GM12873 (cell line): ENCODE data around the gene RAD1.

ENCODE experiments used
- TF ChIP-seq, protein P1 (sequence below): IDR thresholded peaks from 2 replicates; pipeline ENCODE4 v1.5.1; 2012; ENCODE audit warnings: low read depth, mild to moderate bottlenecking, moderate library complexity, low read length, control low read depth; ENCODE audit not compliant: insufficient read depth; ENCODE audit errors: missing control alignments

RAD1 gene

GRCh38 chr5:34866989-34867471, 48.3 kb downstream of the RAD1 start:
- TF ChIP-seq, protein P1, sequence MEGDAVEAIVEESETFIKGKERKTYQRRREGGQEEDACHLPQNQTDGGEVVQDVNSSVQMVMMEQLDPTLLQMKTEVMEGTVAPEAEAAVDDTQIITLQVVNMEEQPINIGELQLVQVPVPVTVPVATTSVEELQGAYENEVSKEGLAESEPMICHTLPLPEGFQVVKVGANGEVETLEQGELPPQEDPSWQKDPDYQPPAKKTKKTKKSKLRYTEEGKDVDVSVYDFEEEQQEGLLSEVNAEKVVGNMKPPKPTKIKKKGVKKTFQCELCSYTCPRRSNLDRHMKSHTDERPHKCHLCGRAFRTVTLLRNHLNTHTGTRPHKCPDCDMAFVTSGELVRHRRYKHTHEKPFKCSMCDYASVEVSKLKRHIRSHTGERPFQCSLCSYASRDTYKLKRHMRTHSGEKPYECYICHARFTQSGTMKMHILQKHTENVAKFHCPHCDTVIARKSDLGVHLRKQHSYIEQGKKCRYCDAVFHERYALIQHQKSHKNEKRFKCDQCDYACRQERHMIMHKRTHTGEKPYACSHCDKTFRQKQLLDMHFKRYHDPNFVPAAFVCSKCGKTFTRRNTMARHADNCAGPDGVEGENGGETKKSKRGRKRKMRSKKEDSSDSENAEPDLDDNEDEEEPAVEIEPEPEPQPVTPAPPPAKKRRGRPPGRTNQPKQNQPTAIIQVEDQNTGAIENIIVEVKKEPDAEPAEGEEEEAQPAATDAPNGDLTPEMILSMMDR: no peak

GRCh38 chr5:34865091-34865490, 50.2 kb downstream of the RAD1 start:
- TF ChIP-seq, protein P1: no peak

DNA sequence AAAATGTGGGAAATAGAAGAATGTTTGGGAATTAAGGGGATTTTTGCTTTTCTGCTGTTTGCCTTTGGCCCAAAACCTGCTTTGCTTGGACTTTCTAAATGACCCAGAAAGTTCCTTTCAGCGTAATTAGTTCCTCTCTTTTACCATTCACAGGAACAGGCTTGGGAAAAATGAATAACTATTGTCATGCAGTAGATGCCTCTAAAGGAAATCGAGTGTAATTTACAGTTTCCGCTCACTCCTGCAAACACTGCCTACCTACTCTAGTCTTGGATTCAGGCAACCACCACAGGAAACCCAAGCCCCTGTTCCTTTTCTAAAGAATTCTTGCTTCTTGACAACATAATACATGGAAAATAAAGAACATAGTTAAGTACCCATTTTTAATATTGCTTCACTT, 51.4 kb downstream of the RAD1 start:
- TF ChIP-seq, protein P1: no peak

DNA sequence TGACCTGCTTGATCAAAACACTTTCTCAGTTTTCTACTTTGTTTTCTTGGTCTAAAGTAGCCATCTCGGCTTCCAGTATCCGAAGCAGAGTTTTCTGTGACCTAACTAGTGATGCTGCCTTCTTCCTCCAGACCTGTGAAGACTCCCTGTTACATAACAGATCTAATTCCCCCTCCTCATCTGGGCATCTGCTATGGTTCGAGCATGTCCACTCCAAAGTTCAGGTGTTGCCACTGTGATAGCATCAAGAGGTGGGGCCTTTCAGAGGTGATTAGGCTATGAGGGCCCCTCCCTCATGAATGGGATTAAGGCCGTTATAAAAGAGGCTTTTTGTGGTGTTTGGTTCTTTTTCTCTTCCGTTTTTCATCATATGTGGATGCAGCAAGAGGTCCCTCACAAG, 56.1 kb downstream of the RAD1 start:
- TF ChIP-seq, protein P1: no peak

DNA sequence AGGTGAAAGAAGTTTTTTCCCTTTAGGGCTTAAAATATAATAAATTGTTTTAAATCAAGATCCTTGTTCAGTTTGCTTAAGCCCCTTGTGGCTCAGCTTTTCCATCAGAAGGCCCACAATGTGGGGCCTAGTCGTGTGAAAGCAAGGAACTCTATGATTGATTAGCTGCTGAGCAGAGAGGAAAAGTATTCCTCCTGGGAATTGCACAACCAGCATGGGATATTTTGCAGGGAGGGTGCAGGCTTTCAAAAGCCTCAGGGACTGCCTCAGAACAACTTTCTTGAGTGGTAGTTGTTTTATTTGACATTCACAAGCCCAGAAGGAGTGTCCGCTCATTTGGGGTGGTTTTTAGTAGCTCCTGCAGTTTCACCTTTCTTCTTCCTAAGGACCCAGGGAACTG, 56.5 kb downstream of the RAD1 start:
- TF ChIP-seq, protein P1: no peak

DNA sequence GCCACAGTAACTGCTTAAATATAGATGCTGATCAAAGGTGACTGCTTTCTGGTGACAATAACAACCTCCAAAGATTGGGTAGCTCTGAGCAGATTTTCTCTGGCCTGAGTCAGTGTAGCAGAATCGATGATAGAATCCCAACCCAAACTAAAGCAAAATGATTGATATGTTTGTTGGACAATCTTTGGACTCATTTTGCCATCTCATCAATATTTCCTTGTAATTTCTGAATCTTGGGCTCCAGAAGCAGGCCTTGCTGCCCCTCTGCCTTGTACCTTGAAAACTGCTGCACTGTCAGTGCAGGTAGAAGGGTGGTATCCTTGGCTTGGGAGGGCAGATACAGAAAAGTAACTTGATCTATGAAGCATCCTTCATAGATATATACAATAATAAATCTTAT, 57.4 kb downstream of the RAD1 start:
- TF ChIP-seq, protein P1: no peak

DNA sequence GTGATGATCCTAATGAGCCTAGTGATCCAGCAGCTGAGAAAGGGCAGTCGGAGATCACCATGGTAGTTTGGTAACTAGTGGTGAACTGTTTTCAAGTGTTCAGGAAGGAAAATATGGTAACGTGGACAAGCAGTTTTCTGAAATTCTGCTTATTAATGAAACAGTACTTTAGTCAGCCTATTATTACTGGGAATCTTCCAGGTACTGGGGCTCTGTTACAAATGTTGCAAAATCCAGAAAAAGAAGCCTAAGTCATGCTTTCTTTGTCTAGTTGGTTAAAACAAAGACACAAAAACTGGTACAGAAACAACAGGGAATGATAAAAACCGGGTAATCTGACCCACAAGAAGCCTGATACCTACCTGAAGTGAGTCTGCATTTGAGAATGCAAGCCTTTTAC, 58.1 kb downstream of the RAD1 start:
- TF ChIP-seq, protein P1: no peak
